Body of pancreas (tissue), 4 donors: ENCODE data around the gene PCDHGC3. TPM values are rescaled to one million over a fixed set of nuclear protein-coding genes. Genes with fewer than 3 reads are reported as not detected.

Source experiments
- ATAC-seq: fragments of 150-250 bp; one replicate; pipeline ENCODE4 v1.9.1; 2016
- DNase-seq, 4 donors: peaks; one replicate each; pipeline ENCODE4 v3.0.0-alpha.2; 2019
- H3K27ac ChIP-seq, 4 donors: fragments of 200-600 bp; sonication (generic); 1 replicate in 3 of 4; 2 replicates in 1 of 4; pipeline versions ENCODE4 v1.5.1 to v1.6.1; 2016 to 2019; ENCODE audit warnings: mild to moderate bottlenecking in 1 of 4, mixed read lengths in 1 of 4, moderate library complexity in 1 of 4
- H3K27me3 ChIP-seq, 2 donors: fragments of 200-600 bp; sonication (generic); one replicate each; pipeline ENCODE4 v1.6.0; 2016; ENCODE audit warnings: mild to moderate bottlenecking in 1 of 2
- H3K36me3 ChIP-seq, 2 donors: fragments of 200-600 bp; sonication (generic); replicated peaks in 1 of 2; 2 replicates each; pipeline ENCODE4 v1.5.1; 2016; ENCODE audit warnings: low read depth in 2 of 2; ENCODE audit not compliant: insufficient read depth in 1 of 2
- H3K4me1 ChIP-seq: fragments of 200-600 bp; sonication (generic); one replicate; pipeline ENCODE4 v1.6.0; 2016
- H3K4me3 ChIP-seq, 2 donors: fragments of 200-600 bp; sonication (generic); 1 replicate in 1 of 2; 2 replicates in 1 of 2; pipeline ENCODE4 v1.5.1; 2016 to 2019
- H3K9me3 ChIP-seq, 3 donors: fragments of 200-600 bp; sonication (generic); 1 replicate in 2 of 3; 2 replicates in 1 of 3; pipeline ENCODE4 v1.5.1; 2016
- CTCF ChIP-seq, 7 experiments: fragments of 450-650 bp in 4 of 7; fragments of 200-600 bp in 3 of 7; sonication (generic) in 3 of 7; IDR thresholded peaks; one replicate each; pipeline ENCODE4 v1.5.1; 2016 to 2019; ENCODE audit warnings: antibody characterized with exemption in 7 of 7
- POLR2A ChIP-seq, 3 donors: fragments of 450-650 bp; IDR thresholded peaks; one replicate each; pipeline ENCODE4 v1.6.1; 2016; ENCODE audit warnings: antibody characterized with exemption in 3 of 3, mild to moderate bottlenecking in 2 of 3
- WGBS, 2 donors: methylation state at CpG; one replicate each; pipeline ENCODE4 v1.1.5; 2017; 5-methylcytosine and 5-hydroxymethylcytosine counted together
- intact Hi-C: fragments of 100-400 bp; cut with DNase I; formaldehyde crosslinking; loops from one replicate; pipeline ENCODE4 v1.15.1; 2023
- total RNA-seq, 2 donors: library from RNA; depleted of rRNA; stranded (reverse); fragments of >200 nt; gene quantifications; one replicate each; pipeline ENCODE4 v1.1.0, GENCODE V29; 2016

PCDHGC3 gene
- total RNA-seq, 2 donors from 2014 or later = 9.6 to 16.1 TPM

- Histone ChIP-seq H3K4me3 (no peak overlapping the region), H3K4me1 (peaks cover 42% of the 10 kb centered on the region), H3K27me3 (no peaks in the 10 kb centered on the region), H3K27ac (no peak overlapping the region), H3K9me3 (no peaks in the 10 kb centered on the region), H3K36me3 (peaks cover 0 to 8% of the 10 kb centered on the region in 2 donors)
- no peak for DNase-seq
- no peak for ATAC-seq
- TF ChIP-seq POLR2A (IDR thresholded peaks at IDR 0.05) (no peak), CTCF (IDR thresholded peaks at IDR 0.05) (no peak)
- intact Hi-C loops = no loop called here
- 93 to 95% methylated on average over 8 of the region's 8 CpGs for WGBS, 2 donors
Observed at GRCh38 chr5:141523991-141524390, 48.2 kb downstream of the PCDHGC3 start.

- Histone ChIP-seq H3K27me3 (no peaks in the 10 kb centered on the region), H3K4me3 (no peak overlapping the region), H3K27ac (peak overlapping the region in 3 of 4 donors; percentile 49 to 60 (median 52)), H3K4me1 (peaks cover 51% of the 10 kb centered on the region), H3K9me3 (no peaks in the 10 kb centered on the region), H3K36me3 (peaks cover 0 to 8% of the 10 kb centered on the region in 2 donors)
- ATAC-seq = peak; percentile 77
- intact Hi-C loops = no loop called here
- peak; percentile 83 to 91 (median 86) for DNase-seq
- TF ChIP-seq POLR2A (IDR thresholded peaks at IDR 0.05) = no peak
- peak; percentile 93 to 99 (median 97) for TF ChIP-seq CTCF (IDR thresholded peaks at IDR 0.05)
- WGBS, 2 donors = 40 to 43% methylated on average over 12 of the region's 12 CpGs
Observed at GRCh38 chr5:141524604-141525597, 49.1 kb downstream of the PCDHGC3 start.

- Histone ChIP-seq H3K4me1 (peaks cover 51% of the 10 kb centered on the region), H3K9me3 (no peaks in the 10 kb centered on the region), H3K27ac (peak overlapping the region in 3 of 4 donors; percentile 49 to 60 (median 52)), H3K27me3 (no peaks in the 10 kb centered on the region), H3K36me3 (peaks cover 0 to 8% of the 10 kb centered on the region in 2 donors), H3K4me3 (no peak overlapping the region)
- 52 to 64% methylated on average over 7 of the region's 7 CpGs for WGBS, 2 donors
- DNase-seq (peak in 3 of 4 donors; percentile 30 to 55 (median 50)), ATAC-seq (no peak)
- intact Hi-C loops = no loop called here
- TF ChIP-seq CTCF (IDR thresholded peaks at IDR 0.05) = no peak
- TF ChIP-seq POLR2A (IDR thresholded peaks at IDR 0.05) = no peak
Observed at GRCh38 chr5:141525653-141526052, 49.9 kb downstream of the PCDHGC3 start.

GRCh38 chr5:141527426-141527825 is 51.7 kb downstream of the PCDHGC3 start:
- intact Hi-C loops = no loop called here
- DNase-seq (no peak), ATAC-seq (no peak)
- H3K36me3 ChIP-seq = peaks cover 0 to 8% of the 10 kb centered on the region in 2 donors
- H3K9me3 ChIP-seq = no peaks in the 10 kb centered on the region
- TF ChIP-seq CTCF (IDR thresholded peaks at IDR 0.05) = no peak
- no peak for TF ChIP-seq POLR2A (IDR thresholded peaks at IDR 0.05)
- no peak overlapping the region for H3K4me3 ChIP-seq
- 67 to 71% methylated on average over 1 of the region's 1 CpG for WGBS, 2 donors
- no peaks in the 10 kb centered on the region for H3K27me3 ChIP-seq
- peaks cover 43% of the 10 kb centered on the region for H3K4me1 ChIP-seq
- H3K27ac ChIP-seq = peak overlapping the region in 2 of 4 donors; percentile 79 to 85

Other genes starting within 250 kb of the PCDHGC3 start
- 1 to 10 TPM; 3.1 to 3.6 TPM for gene PCDHB15, start 230.6 kb upstream of the PCDHGC3 start, total RNA-seq
- gene SLC25A2, start 171.9 kb upstream of the PCDHGC3 start, total RNA-seq = not detected
- 10 to 100 TPM; 28.7 to 32.2 TPM for gene TAF7, start 155.2 kb upstream of the PCDHGC3 start, total RNA-seq
- gene PCDHGA1, start 145.5 kb upstream of the PCDHGC3 start, total RNA-seq = under 1 TPM; 0.33 to 0.78 TPM
- 1 to 10 TPM; 2.0 to 2.9 TPM for gene PCDHGA2, start 137.2 kb upstream of the PCDHGC3 start, total RNA-seq
- gene PCDHGA3, start 132.1 kb upstream of the PCDHGC3 start, total RNA-seq = 10 to 100 TPM in 1 of 2 donors, 1 to 10 TPM in 1; 4.2 to 11.2 TPM
- gene PCDHGB1, start 125.9 kb upstream of the PCDHGC3 start, total RNA-seq = 1 to 10 TPM; 3.9 to 6.9 TPM
- 10 to 100 TPM in 1 of 2 donors, 1 to 10 TPM in 1; 6.7 to 10.9 TPM for gene PCDHGA4, start 120.9 kb upstream of the PCDHGC3 start, total RNA-seq
- gene PCDHGB2, start 116.0 kb upstream of the PCDHGC3 start, total RNA-seq = 1 to 10 TPM; 2.3 to 9.3 TPM
- gene PCDHGA5, start 111.8 kb upstream of the PCDHGC3 start, total RNA-seq = 1 to 10 TPM; 5.6 to 6.0 TPM
- gene PCDHGB3, start 105.7 kb upstream of the PCDHGC3 start, total RNA-seq = 10 to 100 TPM in 1 of 2 donors, 1 to 10 TPM in 1; 4.2 to 10.2 TPM
- gene PCDHGA6, start 102.1 kb upstream of the PCDHGC3 start, total RNA-seq = 10 to 100 TPM in 1 of 2 donors, 1 to 10 TPM in 1; 5.2 to 11.2 TPM
- gene PCDHGA7, start 93.2 kb upstream of the PCDHGC3 start, total RNA-seq = 1 to 10 TPM; 5.2 to 7.6 TPM
- gene PCDHGB4, start 88.3 kb upstream of the PCDHGC3 start, total RNA-seq = 1 to 10 TPM; 3.6 to 4.9 TPM
- 10 to 100 TPM in 1 of 2 donors, 1 to 10 TPM in 1; 4.2 to 10.2 TPM for gene PCDHGA8, start 83.3 kb upstream of the PCDHGC3 start, total RNA-seq
- gene PCDHGB5, start 78.0 kb upstream of the PCDHGC3 start, total RNA-seq = 10 to 100 TPM in 1 of 2 donors, 1 to 10 TPM in 1; 7.8 to 15.2 TPM
- 1 to 10 TPM; 4.9 to 8.2 TPM for gene PCDHGA9, start 73.2 kb upstream of the PCDHGC3 start, total RNA-seq
- gene PCDHGB6, start 67.9 kb upstream of the PCDHGC3 start, total RNA-seq = 1 to 10 TPM; 4.6 to 8.0 TPM
- gene PCDHGA10, start 63.0 kb upstream of the PCDHGC3 start, total RNA-seq = 1 to 10 TPM; 5.3 to 5.4 TPM
- 1 to 10 TPM; 7.0 to 7.9 TPM for gene PCDHGB7, start 58.3 kb upstream of the PCDHGC3 start, total RNA-seq
- 1 to 10 TPM; 4.9 to 6.9 TPM for gene PCDHGA11, start 54.9 kb upstream of the PCDHGC3 start, total RNA-seq
- 1 to 10 TPM; 5.3 to 5.4 TPM for gene PCDHGA12, start 45.5 kb upstream of the PCDHGC3 start, total RNA-seq
- gene PCDHGC4, start 9.1 kb downstream of the PCDHGC3 start, total RNA-seq = 1 to 10 TPM; 1.6 to 2.0 TPM
- 1 to 10 TPM; 2.0 to 3.1 TPM for gene PCDHGC5, start 13.1 kb downstream of the PCDHGC3 start, total RNA-seq
- gene DIAPH1, start 143.0 kb downstream of the PCDHGC3 start, total RNA-seq = 10 to 100 TPM; 28.3 to 47.0 TPM
- gene HDAC3, start 160.9 kb downstream of the PCDHGC3 start, total RNA-seq = 10 to 100 TPM; 42.8 to 63.8 TPM
- 1 to 10 TPM; 2.9 to 8.9 TPM for gene RELL2, start 161.0 kb downstream of the PCDHGC3 start, total RNA-seq
- 10 to 100 TPM; 34.8 to 40.9 TPM for gene FCHSD1, start 175.5 kb downstream of the PCDHGC3 start, total RNA-seq
- 1 to 10 TPM; 3.9 to 4.6 TPM for gene ARAP3, start 206.3 kb downstream of the PCDHGC3 start, total RNA-seq